GM23338 (cell line): ENCODE data around the gene MROH2B. TPM values are rescaled to one million over a fixed set of nuclear protein-coding genes. Genes with fewer than 3 reads are reported as not detected.

Experiments used
- ATAC-seq: fragments of 200-7000 bp; cut with Tn5 transposase; 3 replicates; pipeline ENCODE4 v1.9.1; 2020
- DNase-seq: peaks from one replicate; pipeline ENCODE4 v3.0.0-alpha.2; 2015; ENCODE audit warnings: low spot score
- H2AFZ ChIP-seq: fragments of 200-600 bp; sonication (generic); 2 replicates; pipeline ENCODE4 v1.8.0; 2016; ENCODE audit warnings: antibody characterized with exemption, mild to moderate bottlenecking, moderate library complexity
- H3F3A ChIP-seq: fragments of 200-600 bp; sonication (generic); replicated peaks from 2 replicates; pipeline ENCODE4 v1.8.0; 2017; ENCODE audit warnings: antibody characterized with exemption, mixed run types, low read depth
- H3K27ac ChIP-seq: fragments of 200-600 bp; sonication (generic); 2 replicates; pipeline ENCODE4 v1.6.1; 2016; ENCODE audit warnings: low read depth
- H3K27me3 ChIP-seq: fragments of 200-600 bp; sonication (generic); 2 replicates; pipeline ENCODE4 v1.8.0; 2016; ENCODE audit warnings: mild to moderate bottlenecking, mixed run types, moderate library complexity; ENCODE audit not compliant: insufficient read depth
- H3K36me3 ChIP-seq: fragments of 200-600 bp; sonication (generic); 2 replicates; pipeline ENCODE4 v1.8.0; 2016; ENCODE audit warnings: mild to moderate bottlenecking; ENCODE audit not compliant: insufficient read depth
- H3K4me1 ChIP-seq: fragments of 200-600 bp; sonication (generic); 2 replicates; pipeline ENCODE4 v1.8.0; 2016; ENCODE audit warnings: mild to moderate bottlenecking, moderate library complexity; ENCODE audit not compliant: insufficient read depth
- H3K4me2 ChIP-seq: fragments of 200-600 bp; sonication (generic); 2 replicates; pipeline ENCODE4 v1.7.1; 2017; ENCODE audit warnings: mixed run types
- H3K4me3 ChIP-seq: fragments of 200-600 bp; sonication (generic); 2 replicates; pipeline ENCODE4 v1.6.1; 2016; ENCODE audit warnings: mixed run types
- H3K79me2 ChIP-seq: fragments of 200-600 bp; sonication (generic); replicated peaks from 2 replicates; pipeline ENCODE4 v1.8.0; 2017; ENCODE audit warnings: mild to moderate bottlenecking; ENCODE audit not compliant: insufficient read depth
- H3K9me2 ChIP-seq: fragments of 200-600 bp; sonication (generic); 2 replicates; pipeline ENCODE4 v1.8.0; 2017; ENCODE audit not compliant: insufficient read depth
- H4K20me1 ChIP-seq: fragments of 200-600 bp; sonication (generic); replicated peaks from 2 replicates; pipeline ENCODE4 v1.8.0; 2017; ENCODE audit warnings: mild to moderate bottlenecking; ENCODE audit not compliant: insufficient read depth
- H3K27ac Mint-ChIP-seq: 2 replicates; pipeline ENCODE4 v1.8.0; 2020; ENCODE audit warnings: inconsistent platforms, mild to moderate bottlenecking, moderate library complexity, mixed read lengths
- H3K27me3 Mint-ChIP-seq: 3 replicates; pipeline ENCODE4 v1.8.0; 2022; ENCODE audit warnings: low read depth, mild to moderate bottlenecking, moderate library complexity, mixed read lengths, inconsistent platforms; ENCODE audit not compliant: insufficient read depth, poor library complexity
- H3K36me3 Mint-ChIP-seq: 3 replicates; pipeline ENCODE4 v1.8.0; 2021; ENCODE audit warnings: low read depth, mild to moderate bottlenecking, inconsistent platforms, moderate library complexity, mixed read lengths
- H3K4me1 Mint-ChIP-seq: 3 replicates; pipeline ENCODE4 v1.8.0; 2020; ENCODE audit warnings: mild to moderate bottlenecking, inconsistent platforms, mixed read lengths
- H3K4me3 Mint-ChIP-seq: 3 replicates; pipeline ENCODE4 v1.8.0; 2021; ENCODE audit warnings: moderate library complexity, mild to moderate bottlenecking, inconsistent platforms, mixed read lengths
- H3K9me3 Mint-ChIP-seq: 3 replicates; pipeline ENCODE4 v1.8.0; 2020; ENCODE audit warnings: moderate library complexity, mild to moderate bottlenecking, inconsistent platforms, mixed read lengths
- CREB1 ChIP-seq: fragments of 250-450 bp; sonication (Bioruptor Pico); IDR thresholded peaks from 2 replicates; pipeline ENCODE4 v1.5.0; 2020; ENCODE audit warnings: low read depth, mild to moderate bottlenecking, moderate library complexity
- CTCF ChIP-seq, 2 experiments: fragments of 200-600 bp in 1 of 2; sonication (generic) in 1 of 2; conservative IDR thresholded peaks; 2 replicates each; pipeline versions ENCODE4 v1.5.1 to v1.6.1; 2016 to 2017; ENCODE audit warnings: antibody characterized with exemption in 2 of 2, low read depth in 2 of 2, mild to moderate bottlenecking in 2 of 2, moderate library complexity in 1 of 2
- ETS1 ChIP-seq: IDR thresholded peaks from 2 replicates; pipeline ENCODE4 v1.6.1; 2016; ENCODE audit warnings: antibody characterized with exemption
- EZH2 ChIP-seq: fragments of 200-600 bp; sonication (generic); IDR thresholded peaks from one replicate; pipeline ENCODE4 v1.8.0; 2017; ENCODE audit warnings: antibody characterized with exemption, mild to moderate bottlenecking, low read depth; ENCODE audit not compliant: unreplicated experiment
- EZH2phosphoT487 ChIP-seq: fragments of 200-600 bp; sonication (generic); IDR thresholded peaks from one replicate; pipeline ENCODE4 v1.8.1; 2018; ENCODE audit warnings: antibody characterized with exemption; ENCODE audit not compliant: unreplicated experiment
- JUNB ChIP-seq: IDR thresholded peaks from one replicate; pipeline ENCODE4 v1.6.1; 2016; ENCODE audit warnings: antibody characterized with exemption; ENCODE audit not compliant: unreplicated experiment
- NANOG ChIP-seq: IDR thresholded peaks from 2 replicates; pipeline ENCODE4 v1.6.1; 2016; ENCODE audit warnings: antibody characterized with exemption, borderline replicate concordance
- POLR2AphosphoS5 ChIP-seq: IDR thresholded peaks from 2 replicates; pipeline ENCODE4 v1.6.1; 2016; ENCODE audit warnings: antibody characterized with exemption, low read depth
- REST ChIP-seq: IDR thresholded peaks from one replicate; pipeline ENCODE4 v1.6.1; 2018; ENCODE audit warnings: antibody characterized with exemption; ENCODE audit not compliant: unreplicated experiment
- STAT1 ChIP-seq: IDR thresholded peaks from one replicate; pipeline ENCODE4 v1.6.1; 2016; ENCODE audit warnings: antibody characterized with exemption; ENCODE audit not compliant: unreplicated experiment
- ZNF114 ChIP-seq: fragments of 250-450 bp; sonication (Bioruptor Pico); IDR thresholded peaks from 2 replicates; pipeline ENCODE4 v1.5.0; 2020; ENCODE audit warnings: mild to moderate bottlenecking, moderate library complexity
- ZNF331 ChIP-seq: fragments of 250-450 bp; sonication (Bioruptor Pico); IDR thresholded peaks from 2 replicates; pipeline ENCODE4 v1.5.0; 2020; ENCODE audit warnings: low read depth, mild to moderate bottlenecking, moderate library complexity
- ZNF462 ChIP-seq: fragments of 250-450 bp; sonication (Bioruptor Pico); IDR thresholded peaks from 2 replicates; pipeline ENCODE4 v1.5.0; 2020; ENCODE audit warnings: mild to moderate bottlenecking, moderate library complexity
- polyA plus RNA-seq: library from polyadenylated mRNA; unstranded; fragments of >200 nt; fragmentation: Nextera tagmentation; extraction: Ambion mirVana; gene quantifications from 2 replicates; pipeline ENCODE4 v1.2.1, GENCODE V29; 2016
- total RNA-seq: library from RNA; depleted of rRNA; stranded (reverse); fragments of >200 nt; shearing (Covaris generic); gene quantifications from 2 replicates; pipeline ENCODE4 v1.2.3, GENCODE V29; 2014

The MROH2B gene
- total and polyA plus RNA-seq, 2 experiments from 2014 or later = not detected

- Histone ChIP-seq H2AFZ (no peak overlapping the region), H3K36me3 (no peaks in the 10 kb centered on the region), H3K27ac (no peak overlapping the region), H3F3A (no peaks in the 10 kb centered on the region), H4K20me1 (no peaks in the 10 kb centered on the region), H3K4me3 (no peak overlapping the region), H3K4me2 (no peak overlapping the region), H3K9me2 (peaks cover 3% of the 10 kb centered on the region; the same call in 1 of the 2 replicates), H3K79me2 (no peaks in the 10 kb centered on the region), H3K27me3 (no peaks in the 10 kb centered on the region), H3K4me1 (no peaks in the 10 kb centered on the region)
- Mint-ChIP-seq H3K9me3 (no peaks in the 10 kb centered on the region), H3K27ac (no peak overlapping the region), H3K4me1 (no peaks in the 10 kb centered on the region; the same call in 2 of the 3 replicates), H3K27me3 (peaks cover 3% of the 10 kb centered on the region), H3K36me3 (no peaks in the 10 kb centered on the region), H3K4me3 (no peak overlapping the region)
- DNase-seq = no peak
- no peak for TF ChIP-seq ZNF462
- no peak for TF ChIP-seq STAT1
- TF ChIP-seq NANOG = no peak
- no peak for TF ChIP-seq POLR2AphosphoS5
- TF ChIP-seq ZNF331 (CRISPR knock-in tag) = no peak
- TF ChIP-seq ETS1 = no peak
- TF ChIP-seq CREB1 (CRISPR knock-in tag) = no peak
- no peak for TF ChIP-seq ZNF114 (CRISPR knock-in tag)
- TF ChIP-seq CTCF (conservative IDR thresholded peaks at IDR 0.05; ENCODE audit: low read depth in 2 of 2) = no peak
- TF ChIP-seq JUNB = no peak
- TF ChIP-seq EZH2 = no peak
- TF ChIP-seq REST = no peak
- TF ChIP-seq EZH2phosphoT487 = no peak
- ATAC-seq = no peak
These were observed 89.7 kb downstream of the MROH2B start for GRCh38 chr5:40981420-40981819.
